ENCODE results near the gene PTPRD.
"Not testable (repeated sequence)": the region's sequence is repeated elsewhere in the genome, so short reads cannot be mapped to it uniquely, and the experiment has no call there.

PTPRD gene

GRCh38 chr9:9045072-9045471 is 1567.7 kb downstream of the PTPRD start:
- no peak for DNase-seq (ENCODE audit: low spot score)
- TF ChIP-seq CTCF (IDR thresholded peaks at IDR 0.05; ENCODE audit: borderline replicate concordance, control extremely low read depth, extremely low read depth, insufficient read depth, missing control alignments), result no peak
- in situ Hi-C loops (cut with MboI; ENCODE audit: low sequenced_read_pairs, unreplicated experiment), result no loop called here

DNA sequence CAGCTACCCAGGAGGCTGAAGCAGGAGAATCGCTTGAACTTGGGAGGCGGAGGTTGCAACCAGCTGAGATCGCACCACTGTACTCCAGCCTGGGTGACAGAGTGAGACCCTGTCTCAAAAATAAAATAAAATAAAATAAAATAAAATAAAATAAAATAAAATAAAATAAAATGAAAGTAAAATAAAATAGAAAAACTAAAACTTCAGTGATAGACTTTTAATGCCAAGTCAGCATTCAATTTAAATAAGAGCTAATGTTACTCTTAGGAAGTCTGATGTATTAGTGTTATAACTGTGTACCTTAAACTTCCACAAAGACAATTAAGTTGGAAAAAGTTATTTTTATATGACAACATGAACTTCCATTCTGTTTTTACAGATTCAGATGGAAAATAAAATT is 1569.0 kb downstream of the PTPRD start:
- in situ Hi-C loops (cut with MboI; ENCODE audit: low sequenced_read_pairs, unreplicated experiment); DNase-seq (ENCODE audit: low spot score): not testable (repeated sequence)

GRCh38 chr9:9041756-9042155 is 1571.0 kb downstream of the PTPRD start:
- no peak for DNase-seq (ENCODE audit: low spot score)
- TF ChIP-seq CTCF (IDR thresholded peaks at IDR 0.05; ENCODE audit: borderline replicate concordance, control extremely low read depth, extremely low read depth, insufficient read depth, missing control alignments), result no peak
- in situ Hi-C loops (cut with MboI; ENCODE audit: low sequenced_read_pairs, unreplicated experiment), result no loop called here

DNA sequence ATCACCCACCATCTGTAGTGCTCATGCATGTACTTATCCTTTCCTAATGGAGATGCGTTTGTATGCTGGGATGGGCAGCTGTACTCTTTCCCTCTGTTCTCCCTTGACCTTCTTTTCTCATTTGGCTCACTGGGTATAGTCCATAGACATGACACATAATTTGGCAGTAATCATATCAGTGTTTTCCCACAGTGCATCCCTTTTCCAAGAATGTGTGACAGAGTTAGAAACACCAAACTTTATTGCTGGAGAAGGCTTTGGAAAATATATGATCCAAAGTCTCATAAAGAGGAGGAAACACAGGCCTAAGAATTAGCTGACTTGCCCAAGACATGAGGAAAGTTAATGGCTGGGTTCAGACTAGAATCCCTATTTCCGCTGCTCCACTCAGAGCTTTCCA is 1579.8 kb downstream of the PTPRD start:
- in situ Hi-C loops (cut with MboI; ENCODE audit: low sequenced_read_pairs, unreplicated experiment), result no loop called here
- DNase-seq (ENCODE audit: low spot score), result no peak
- TF ChIP-seq CTCF (IDR thresholded peaks at IDR 0.05; ENCODE audit: borderline replicate concordance, control extremely low read depth, extremely low read depth, insufficient read depth, missing control alignments), result no peak

DNA sequence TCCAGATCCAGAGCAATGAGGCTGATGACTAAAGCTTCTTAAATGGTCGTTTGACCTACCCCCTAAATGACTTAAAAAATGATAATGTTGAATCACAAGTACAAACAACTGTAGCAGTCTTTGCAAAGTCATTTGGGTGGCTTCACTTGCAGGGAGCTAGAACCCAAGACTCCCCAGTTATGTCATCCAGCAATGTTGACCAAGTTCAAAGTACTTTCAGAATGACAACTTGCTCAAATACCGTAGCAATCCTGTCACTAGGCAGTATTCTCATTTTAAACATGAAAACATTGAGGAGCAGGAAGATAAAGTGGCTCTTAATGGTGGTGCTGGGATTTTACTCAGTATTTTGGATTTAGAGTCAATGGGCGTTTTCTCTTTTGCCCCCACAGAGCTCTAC is 1596.2 kb downstream of the PTPRD start:
- DNase-seq (ENCODE audit: low spot score), result no peak
- no peak for TF ChIP-seq CTCF (IDR thresholded peaks at IDR 0.05; ENCODE audit: borderline replicate concordance, control extremely low read depth, extremely low read depth, insufficient read depth, missing control alignments)
- in situ Hi-C loops (cut with MboI; ENCODE audit: low sequenced_read_pairs, unreplicated experiment), result no loop called here

DNA sequence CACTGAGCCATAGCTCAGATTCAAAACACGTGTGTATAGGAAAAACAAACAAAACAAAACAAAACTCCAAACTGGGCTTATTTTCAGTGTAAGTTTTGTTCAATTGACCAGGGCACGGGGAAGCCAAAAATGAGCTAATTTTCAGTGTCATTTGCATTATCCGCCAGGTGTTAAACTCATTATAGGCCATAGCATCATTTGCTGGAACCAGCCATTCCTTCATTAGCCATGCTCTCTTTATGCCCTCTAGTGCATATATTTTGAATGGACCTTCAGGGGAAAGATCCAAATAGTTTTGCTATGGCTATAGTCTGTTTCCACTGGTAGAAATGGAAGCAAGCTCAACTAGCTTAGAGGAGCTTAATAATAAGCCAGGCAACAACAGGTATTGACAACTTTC is 1608.0 kb downstream of the PTPRD start:
- no peak for DNase-seq (ENCODE audit: low spot score)
- in situ Hi-C loops (cut with MboI; ENCODE audit: low sequenced_read_pairs, unreplicated experiment), result no loop called here
- TF ChIP-seq CTCF (IDR thresholded peaks at IDR 0.05; ENCODE audit: borderline replicate concordance, control extremely low read depth, extremely low read depth, insufficient read depth, missing control alignments), result no peak

- in situ Hi-C loops (cut with MboI; ENCODE audit: low sequenced_read_pairs, unreplicated experiment), result no loop called here
- TF ChIP-seq CTCF (IDR thresholded peaks at IDR 0.05; ENCODE audit: borderline replicate concordance, control extremely low read depth, extremely low read depth, insufficient read depth, missing control alignments), result no peak
- DNase-seq (ENCODE audit: low spot score), result no peak
Observed at GRCh38 chr9:9002826-9003583, 1609.8 kb downstream of the PTPRD start.

Data from GM13976 (cell line).